Type B pancreatic cell (in vitro differentiated cells): Measurements from ENCODE around the gene WDR27. TPM values are rescaled to one million over a fixed set of nuclear protein-coding genes. Genes with fewer than 3 reads are reported as not detected.

Source experiments
- DNase-seq: peaks from one replicate; pipeline ENCODE4 v3.0.0; 2021; ENCODE audit warnings: mixed read lengths; ENCODE audit not compliant: unreplicated experiment; ENCODE audit errors: extremely low spot score
- H3K27ac Mint-ChIP-seq: 2 replicates; pipeline ENCODE4 v1.8.0; 2021; ENCODE audit warnings: mild to moderate bottlenecking, mixed read lengths
- H3K27me3 Mint-ChIP-seq: 2 replicates; pipeline ENCODE4 v1.8.0; 2021; ENCODE audit warnings: mixed read lengths
- H3K36me3 Mint-ChIP-seq: 2 replicates; pipeline ENCODE4 v1.8.0; 2021; ENCODE audit warnings: mixed read lengths
- H3K4me1 Mint-ChIP-seq: one replicate; pipeline ENCODE4 v1.8.0; 2021; ENCODE audit warnings: mixed read lengths; ENCODE audit not compliant: unreplicated experiment
- H3K4me3 Mint-ChIP-seq: 2 replicates; pipeline ENCODE4 v1.8.0; 2021; ENCODE audit warnings: mild to moderate bottlenecking, mixed read lengths
- H3K9me3 Mint-ChIP-seq: 2 replicates; pipeline ENCODE4 v1.8.0; 2021; ENCODE audit warnings: mixed read lengths
- CTCF ChIP-seq: fragments of 200-600 bp; sonication (generic); conservative IDR thresholded peaks from 2 replicates; pipeline ENCODE4 v1.5.0; 2021; ENCODE audit warnings: antibody characterized with exemption, mild to moderate bottlenecking
- total RNA-seq: library from RNA; stranded (reverse); gene quantifications from 2 replicates; pipeline ENCODE4 v1.2.1, GENCODE V29; 2021; ENCODE audit warnings: low replicate concordance

The WDR27 gene
- total RNA-seq, 1 donor from 2014 or later, result 112 TPM

DNA sequence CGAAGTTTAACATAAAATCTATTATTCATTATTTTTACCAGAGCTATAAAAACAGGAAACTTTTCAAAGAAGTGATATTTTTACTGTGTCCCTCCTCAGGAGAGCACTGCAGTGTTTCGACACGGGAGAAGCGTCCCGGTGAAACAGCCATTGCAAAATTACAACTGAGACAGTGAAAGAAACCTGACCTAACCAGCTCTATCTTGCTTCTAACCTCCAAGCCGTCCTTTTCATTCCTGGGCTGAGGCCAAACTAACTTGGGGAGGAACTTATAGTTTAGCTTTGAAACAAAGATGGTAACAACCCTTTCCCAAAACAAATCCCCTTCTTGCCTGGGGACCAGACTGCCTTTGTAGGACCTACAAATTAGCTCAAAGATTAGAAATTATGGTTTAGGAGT lies 79.2 kb downstream of the WDR27 start:
- Mint-ChIP-seq H3K4me3 (peak overlapping the region; percentile 59), H3K4me1 (peaks cover 31% of the 10 kb centered on the region), H3K27me3 (no peaks in the 10 kb centered on the region), H3K27ac (peak overlapping the region; percentile 96), H3K36me3 (peaks cover 26% of the 10 kb centered on the region), H3K9me3 (no peaks in the 10 kb centered on the region)
- no peak for DNase-seq
- no peak for TF ChIP-seq CTCF

DNA sequence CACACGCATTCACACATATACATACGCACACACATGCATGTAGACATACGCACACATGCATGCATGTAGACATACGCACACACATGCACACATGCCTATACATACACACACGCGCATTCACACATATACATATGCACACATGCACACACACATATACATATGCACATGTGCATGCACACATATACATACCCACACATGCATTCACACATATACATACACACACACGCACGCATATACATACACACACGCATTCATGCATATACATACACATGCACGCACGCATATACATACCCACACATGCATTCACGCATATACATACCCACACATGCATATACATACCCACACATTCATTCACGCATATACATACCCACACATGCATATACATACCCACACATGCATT lies 80.5 kb downstream of the WDR27 start:
- Mint-ChIP-seq H3K4me3 (peak overlapping the region; percentile 59), H3K27me3 (no peaks in the 10 kb centered on the region), H3K36me3 (peaks cover 32% of the 10 kb centered on the region), H3K4me1 (peaks cover 31% of the 10 kb centered on the region), H3K27ac (peak overlapping the region; percentile 96), H3K9me3 (no peaks in the 10 kb centered on the region)
- no peak for TF ChIP-seq CTCF
- DNase-seq, result no peak

DNA sequence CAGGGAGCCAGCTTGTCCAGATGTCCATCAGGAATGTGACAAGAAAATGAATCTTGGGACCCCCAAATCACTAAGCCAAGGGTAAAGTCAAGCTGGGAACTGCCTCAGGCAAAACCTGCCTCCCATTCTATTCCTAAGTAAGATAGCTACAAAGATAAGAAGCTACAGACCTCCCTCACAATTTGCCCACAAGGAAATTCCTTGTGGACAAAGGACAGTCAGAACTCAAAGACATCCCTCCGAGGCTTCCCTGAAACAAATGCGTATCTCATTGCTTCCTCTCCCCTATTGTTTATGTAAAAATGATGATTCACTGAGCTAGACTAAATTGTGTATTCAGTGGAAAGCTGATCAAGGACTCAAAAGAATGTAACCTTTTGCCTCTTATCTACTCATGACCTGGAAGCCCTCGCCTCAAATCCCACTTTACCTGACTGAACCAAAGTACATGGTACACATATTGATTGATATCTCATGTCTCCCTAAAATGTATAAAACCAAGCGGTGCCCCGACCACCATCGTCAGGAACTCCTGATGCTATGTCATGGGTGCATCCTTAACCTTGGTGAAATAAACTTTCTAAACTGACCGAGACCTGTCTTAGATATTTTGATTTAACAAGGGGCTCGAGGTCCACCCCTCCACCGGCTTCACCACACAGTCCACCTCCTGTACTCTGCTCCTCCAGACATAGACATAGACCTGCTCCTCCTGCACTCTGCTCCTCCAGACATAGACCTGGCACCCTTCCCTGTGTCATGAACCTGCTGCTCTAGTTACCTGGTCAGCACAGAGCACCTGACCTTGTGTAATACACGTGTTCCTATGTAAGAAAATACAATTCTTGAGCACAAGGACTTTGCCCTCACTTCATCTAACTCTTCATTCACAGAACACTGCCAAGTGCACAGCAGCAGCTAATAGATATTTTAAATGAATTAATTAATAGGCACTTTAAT lies 81.4 kb downstream of the WDR27 start:
- DNase-seq, result no peak
- no peak for TF ChIP-seq CTCF
- Mint-ChIP-seq H3K27me3 (no peaks in the 10 kb centered on the region), H3K4me1 (peaks cover 31% of the 10 kb centered on the region), H3K36me3 (peaks cover 41% of the 10 kb centered on the region), H3K27ac (peak overlapping the region; percentile 86), H3K4me3 (peak overlapping the region; percentile 27), H3K9me3 (no peaks in the 10 kb centered on the region)

- Mint-ChIP-seq H3K4me3 (peak overlapping the region; percentile 64), H3K27me3 (no peaks in the 10 kb centered on the region), H3K9me3 (no peaks in the 10 kb centered on the region), H3K4me1 (peaks cover 31% of the 10 kb centered on the region), H3K27ac (peak overlapping the region; percentile 86), H3K36me3 (peaks cover 38% of the 10 kb centered on the region)
- no peak for TF ChIP-seq CTCF
- no peak for DNase-seq
These were observed 82.2 kb downstream of the WDR27 start for GRCh38 chr6:169619650-169620049.

DNA sequence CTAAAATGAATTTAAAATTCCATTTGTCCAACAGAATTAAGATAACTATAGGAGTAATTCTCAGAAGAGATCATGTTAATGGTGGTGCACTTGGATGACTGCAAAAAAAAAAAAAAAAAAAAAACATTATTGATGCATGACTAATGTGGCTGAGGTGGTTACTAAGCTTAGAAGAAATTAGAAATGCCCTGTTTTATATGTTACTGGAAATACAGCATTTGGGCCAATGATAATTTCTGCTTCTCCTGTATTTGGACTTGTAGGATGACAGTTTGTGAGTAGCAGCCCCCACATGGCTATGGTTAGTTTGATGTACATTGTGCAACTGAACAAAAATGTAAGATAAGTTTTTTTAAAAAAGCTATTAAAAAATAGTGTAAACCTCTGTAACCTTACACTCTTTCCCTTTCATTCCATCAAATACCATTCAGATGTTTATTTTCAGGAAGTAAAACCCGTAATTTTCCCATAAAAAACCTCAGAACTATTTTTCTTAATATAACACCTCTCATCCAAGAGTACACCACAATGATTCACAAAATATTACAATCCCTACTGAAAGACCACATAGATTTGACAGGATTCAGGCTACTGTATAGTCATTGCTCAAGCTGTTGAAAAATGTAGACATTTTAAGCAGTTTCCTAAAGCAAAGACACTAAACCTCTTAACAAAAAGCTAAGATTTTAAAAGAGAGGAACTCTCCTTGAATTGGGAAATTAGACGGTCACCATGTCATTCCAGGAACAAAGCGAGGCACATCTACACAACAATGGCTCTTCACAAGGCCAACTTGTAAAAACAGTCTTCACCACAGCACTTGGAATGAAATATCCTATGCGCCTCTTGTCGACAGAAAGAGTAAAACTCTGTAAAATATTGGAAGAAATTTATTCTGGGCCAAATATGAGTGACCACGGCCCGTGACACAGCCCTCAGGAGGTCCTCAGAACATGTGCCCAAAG lies 83.0 kb downstream of the WDR27 start:
- peak overlapping the region; percentile 86 for H3K27ac Mint-ChIP-seq
- no peak for DNase-seq
- no peaks in the 10 kb centered on the region for H3K9me3 Mint-ChIP-seq
- peaks cover 31% of the 10 kb centered on the region for H3K4me1 Mint-ChIP-seq
- no peaks in the 10 kb centered on the region for H3K27me3 Mint-ChIP-seq
- H3K36me3 Mint-ChIP-seq, result peaks cover 33% of the 10 kb centered on the region
- no peak for TF ChIP-seq CTCF
- no peak overlapping the region for H3K4me3 Mint-ChIP-seq
